ENCODE data around the gene DNAJC6.

Gene DNAJC6

GRCh38 chr1:65297706-65298105, 11.6 kb upstream of the DNAJC6 start:
- TF ChIP-seq CTCF (conservative IDR thresholded peaks at IDR 0.05) = no peak
- TF ChIP-seq ZFX (IDR thresholded peaks at IDR 0.05) = no peak
- H3K27ac ChIP-seq = no peak overlapping the region

GRCh38 chr1:65299328-65299727, 10.0 kb upstream of the DNAJC6 start:
- H3K27ac ChIP-seq = no peak overlapping the region
- TF ChIP-seq CTCF (conservative IDR thresholded peaks at IDR 0.05) (no peak), ZFX (IDR thresholded peaks at IDR 0.05) (no peak)

- TF ChIP-seq CTCF (conservative IDR thresholded peaks at IDR 0.05) (no peak), ZFX (IDR thresholded peaks at IDR 0.05) (no peak)
Measured at GRCh38 chr1:65308781-65309303, 501 bp upstream of the DNAJC6 start.

GRCh38 chr1:65310078-65310587, 790 bp downstream of the DNAJC6 start:
- no peak for TF ChIP-seq ZFX (IDR thresholded peaks at IDR 0.05)
- TF ChIP-seq CTCF (conservative IDR thresholded peaks at IDR 0.05) = no peak

More at GRCh38 chr1:65308781-65309303, 501 bp upstream of the DNAJC6 start:
- no peak overlapping the region for H3K27ac ChIP-seq

GRCh38 chr1:65311760-65312159, 2.4 kb downstream of the DNAJC6 start:
- TF ChIP-seq CTCF (conservative IDR thresholded peaks at IDR 0.05) (no peak), ZFX (IDR thresholded peaks at IDR 0.05) (no peak)
- H3K27ac ChIP-seq = no peak overlapping the region

More at GRCh38 chr1:65310078-65310587, 790 bp downstream of the DNAJC6 start:
- no peak overlapping the region for H3K27ac ChIP-seq

GRCh38 chr1:65316233-65316632, 6.9 kb downstream of the DNAJC6 start:
- TF ChIP-seq ZFX (IDR thresholded peaks at IDR 0.05) = no peak
- no peak for TF ChIP-seq CTCF (conservative IDR thresholded peaks at IDR 0.05)
- no peak overlapping the region for H3K27ac ChIP-seq

GRCh38 chr1:65317866-65318653, 8.7 kb downstream of the DNAJC6 start:
- TF ChIP-seq CTCF (conservative IDR thresholded peaks at IDR 0.05) (no peak), ZFX (IDR thresholded peaks at IDR 0.05) (no peak)
- no peak overlapping the region for H3K27ac ChIP-seq
